HCT116 (cell line): ENCODE results near the gene SDR42E2. TPM values are rescaled to one million over a fixed set of nuclear protein-coding genes. Genes with fewer than 3 reads are reported as not detected.
A peak's percentile ranks its signal among the peaks of the same experiment; 100 is the strongest.

ENCODE experiments used
- ATAC-seq: fragments of 200-7000 bp; cut with Tn5 transposase; 2 replicates; pipeline ENCODE4 v1.9.1; 2020; ENCODE audit warnings: mild to moderate bottlenecking, moderate library complexity
- BruUV-seq: library from RNA; stranded (reverse); fragments of 400-500 nt; replicated peaks from 2 replicates; lab custom pipeline; 2021; lab: Mats Ljungman, UMichigan
- CTCF ChIA-PET: fragments of 300-600 bp; sonication (Branson Sonifier 250); formaldehyde crosslinking; loops from one replicate; lab custom pipeline; 2021; ENCODE audit warnings: antibody characterized with exemption; lab: Charles Lee
- POLR2A ChIA-PET: fragments of 300-600, 350-600 bp; sonication (Branson Sonifier 250); formaldehyde crosslinking; loops from one replicate; lab custom pipeline; 2021; ENCODE audit warnings: antibody characterized with exemption; lab: Charles Lee
- RAD21 ChIA-PET, 2 experiments: fragments of 300-600 bp; sonication (Branson Sonifier 250); formaldehyde crosslinking; loops; one replicate each; lab custom pipeline; 2023; ENCODE audit warnings: low total read pairs in 2 of 2; ENCODE audit not compliant: uncharacterized antibody in 2 of 2, unreplicated experiment in 2 of 2, low non-redundant PET in 1 of 2; lab: Charles Lee
- DNase-seq: peaks from one replicate; pipeline ENCODE4 v3.0.0-alpha.2; 2010; ENCODE audit warnings: low read depth, low spot score
- H2AFZ ChIP-seq: fragments of 200-600 bp; shearing (Covaris generic), sonication (generic); 2 replicates; pipeline ENCODE4 v1.6.1; 2017; ENCODE audit warnings: low read depth, mixed run types, mixed read lengths, antibody characterized with exemption, low read length; ENCODE audit not compliant: poor library complexity, severe bottlenecking
- H3K27ac ChIP-seq: 2 replicates; pipeline ENCODE4 v1.5.1; 2012; ENCODE audit warnings: low read depth, low read length
- H3K27me3 ChIP-seq: fragments of 200-600 bp; sonication (generic); 2 replicates; pipeline ENCODE4 v1.6.1; 2016; ENCODE audit warnings: mixed run types, low read length, mixed read lengths; ENCODE audit not compliant: insufficient read depth
- H3K36me3 ChIP-seq, 2 experiments: fragments of 200-500 bp in 1 of 2; fragments of 200-600 bp in 1 of 2; sonication (Bioruptor generic) in 1 of 2; sonication (generic) in 1 of 2; 2 replicates each; pipeline versions ENCODE4 v1.5.1 to v1.6.1; 2014 to 2016; ENCODE audit warnings: low read length in 2 of 2, inconsistent platforms in 1 of 2, mixed read lengths in 1 of 2, mixed run types in 1 of 2; ENCODE audit not compliant: insufficient read depth in 2 of 2, control insufficient read depth in 1 of 2
- H3K4me1 ChIP-seq, 2 experiments: fragments of 200-600 bp in 1 of 2; sonication (generic) in 1 of 2; 2 replicates each; pipeline versions ENCODE4 v1.5.1 to v1.6.1; 2012 to 2017; ENCODE audit warnings: low read length in 2 of 2, inconsistent platforms in 1 of 2, mild to moderate bottlenecking in 1 of 2, mixed read lengths in 1 of 2, mixed run types in 1 of 2, moderate library complexity in 1 of 2; ENCODE audit not compliant: insufficient read depth in 2 of 2, control insufficient read depth in 1 of 2
- H3K4me2 ChIP-seq: fragments of 200-600 bp; sonication (generic); 2 replicates; pipeline ENCODE4 v1.6.1; 2017; ENCODE audit warnings: mixed run types, low read length, mixed read lengths
- H3K4me3 ChIP-seq, 2 experiments: fragments of 200-600 bp in 1 of 2; sonication (generic) in 1 of 2; replicated peaks in 1 of 2; 2 replicates each; pipeline ENCODE4 v1.5.1; 2011 to 2016; ENCODE audit warnings: low read length in 2 of 2, control low read depth in 1 of 2, low read depth in 1 of 2, mild to moderate bottlenecking in 1 of 2, mixed read lengths in 1 of 2, mixed run types in 1 of 2
- H3K79me2 ChIP-seq: fragments of 200-600 bp; sonication (generic); 2 replicates; pipeline ENCODE4 v1.6.1; 2017; ENCODE audit warnings: mild to moderate bottlenecking, mixed run types, low read length, moderate library complexity, mixed read lengths; ENCODE audit not compliant: insufficient read depth
- H3K9ac ChIP-seq: fragments of 200-600 bp; sonication (generic); 2 replicates; pipeline ENCODE4 v1.6.1; 2016; ENCODE audit warnings: low read length, mixed read lengths
- H3K9me2 ChIP-seq: fragments of 200-600 bp; sonication (generic), shearing (Covaris generic); 2 replicates; pipeline ENCODE4 v1.6.1; 2017; ENCODE audit warnings: mixed run types, mild to moderate bottlenecking, moderate library complexity; ENCODE audit not compliant: insufficient read depth
- H3K9me3 ChIP-seq, 2 experiments: fragments of 200-500 bp in 1 of 2; fragments of 200-600 bp in 1 of 2; sonication (Bioruptor generic) in 1 of 2; sonication (generic) in 1 of 2; 2 replicates each; pipeline ENCODE4 v1.6.1; 2014 to 2017; ENCODE audit warnings: low read length in 2 of 2, mixed read lengths in 2 of 2, inconsistent platforms in 1 of 2, low read depth in 1 of 2, mild to moderate bottlenecking in 1 of 2, mixed run types in 1 of 2, moderate library complexity in 1 of 2; ENCODE audit not compliant: control insufficient read depth in 1 of 2, insufficient read depth in 1 of 2
- H4K20me1 ChIP-seq: fragments of 200-600 bp; sonication (generic), shearing (Covaris generic); 2 replicates; pipeline ENCODE4 v1.6.1; 2017; ENCODE audit warnings: mixed run types, mild to moderate bottlenecking, moderate library complexity; ENCODE audit not compliant: insufficient read depth
- CBX3 ChIP-seq: IDR thresholded peaks from 2 replicates; pipeline ENCODE4 v1.6.1; 2012; ENCODE audit warnings: low read depth
- EGR1 ChIP-seq: IDR thresholded peaks from 2 replicates; pipeline ENCODE4 v1.6.1; 2012; ENCODE audit warnings: low read depth
- ELF1 ChIP-seq: IDR thresholded peaks from 2 replicates; pipeline ENCODE4 v1.6.1; 2012; ENCODE audit warnings: low read depth, borderline replicate concordance
- EZH2 ChIP-seq: fragments of 200-600 bp; sonication (generic); IDR thresholded peaks from 2 replicates; pipeline ENCODE4 v1.6.1; 2017; ENCODE audit warnings: antibody characterized with exemption, mixed run types
- EZH2phosphoT487 ChIP-seq: fragments of 200-600 bp; IDR thresholded peaks from 2 replicates; pipeline ENCODE4 v1.6.1; 2018; ENCODE audit warnings: antibody characterized with exemption, borderline replicate concordance
- FOSL1 ChIP-seq: IDR thresholded peaks from 2 replicates; pipeline ENCODE4 v1.6.1; 2012; ENCODE audit warnings: low read depth
- POLR2A ChIP-seq: IDR thresholded peaks from 2 replicates; pipeline ENCODE4 v1.7.0; 2011; ENCODE audit warnings: borderline replicate concordance; ENCODE audit not compliant: insufficient read depth, insufficient read length; ENCODE audit errors: extremely low read depth
- SRF ChIP-seq: IDR thresholded peaks from 2 replicates; pipeline ENCODE4 v1.6.1; 2012; ENCODE audit warnings: low read depth
- YY1 ChIP-seq: IDR thresholded peaks from 2 replicates; pipeline ENCODE4 v1.6.1; 2011; ENCODE audit warnings: low read length, low read depth, moderate library complexity, mild to moderate bottlenecking; ENCODE audit not compliant: insufficient replicate concordance; ENCODE audit errors: extremely low read depth
- ZFX ChIP-seq: fragments of 450-650 bp; IDR thresholded peaks from 2 replicates; pipeline ENCODE4 v1.6.1; 2017
- intact Hi-C: fragments of 100-400 bp; cut with micrococcal nuclease; formaldehyde crosslinking; loops from 2 replicates; pipeline ENCODE4 v1.10.0; 2022
- total RNA-seq: library from RNA; stranded (reverse); gene quantifications from one replicate; pipeline ENCODE4 v1.2.1, GENCODE V29; 2021; ENCODE audit not compliant: unreplicated experiment
- TF ChIP-seq, protein P1 (sequence below): IDR thresholded peaks from 2 replicates; pipeline ENCODE4 v1.6.1; 2012; ENCODE audit warnings: low read depth
- TF ChIP-seq, protein P2 (sequence below), 3 experiments: fragments of 200-600 bp in 1 of 3; sonication (generic) in 1 of 3; IDR thresholded peaks in 2 of 3; conservative IDR thresholded peaks in 1 of 3; 2 replicates each; pipeline ENCODE4 v1.5.1; 2012 to 2017; ENCODE audit warnings: low read depth in 2 of 3, low read length in 2 of 3, antibody characterized with exemption in 1 of 3, borderline replicate concordance in 1 of 3, control low read depth in 1 of 3, mild to moderate bottlenecking in 1 of 3, mixed read lengths in 1 of 3, mixed run types in 1 of 3, moderate library complexity in 1 of 3; ENCODE audit not compliant: insufficient read depth in 1 of 3
- TF ChIP-seq, protein P3 (sequence below): IDR thresholded peaks from 2 replicates; pipeline ENCODE4 v1.6.1; 2011; ENCODE audit warnings: mild to moderate bottlenecking, low read length, moderate library complexity; ENCODE audit not compliant: insufficient replicate concordance; ENCODE audit errors: extremely low read depth

The SDR42E2 gene
- total RNA-seq, 1 experiment from 2014 or later, result 0.27 TPM

DNA sequence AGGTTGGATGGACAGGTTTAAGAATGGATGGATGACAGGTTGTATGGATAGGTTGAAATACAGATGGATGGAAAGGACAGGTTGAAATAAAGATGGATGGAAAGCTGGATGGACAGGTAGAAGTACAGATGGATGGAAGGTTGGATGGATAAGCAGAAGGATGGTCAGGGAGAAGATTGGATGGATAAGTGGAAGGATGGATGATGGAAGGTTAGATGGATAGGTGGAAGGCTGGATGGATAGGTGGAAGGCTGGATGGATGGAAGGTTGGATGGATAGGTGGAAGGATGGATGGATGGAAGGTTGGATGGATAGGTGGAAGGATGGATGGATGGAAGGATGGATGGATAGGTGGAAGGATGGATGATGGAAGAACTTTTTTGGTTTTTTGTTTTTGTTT lies 905 bp upstream of the SDR42E2 start:
- no peaks in the 10 kb centered on the region for H3K9me2 ChIP-seq
- no peak overlapping the region for H3K4me3 ChIP-seq
- POLR2A ChIA-PET, result no interaction called here
- H4K20me1 ChIP-seq, result no peaks in the 10 kb centered on the region
- CTCF ChIA-PET, result no interaction called here
- BruUV-seq, result no TSS peak
- ATAC-seq (no peak), DNase-seq (no peak)
- no peak overlapping the region for H3K9ac ChIP-seq
- intact Hi-C loops, result no loop called here
- RAD21 ChIA-PET, result no interaction called here
- no peaks in the 10 kb centered on the region for H3K36me3 ChIP-seq
- no peaks in the 10 kb centered on the region for H3K27me3 ChIP-seq
- no peak for TF ChIP-seq FOSL1
- TF ChIP-seq YY1, result no peak
- no peak for TF ChIP-seq CBX3
- TF ChIP-seq EZH2, result no peak
- peaks cover 0 to 10% of the 10 kb centered on the region in 2 experiments; a peak in 2 of 4 replicates for H3K4me1 ChIP-seq
- H2AFZ ChIP-seq, result no peak overlapping the region
- no peaks in the 10 kb centered on the region for H3K9me3 ChIP-seq
- no peak overlapping the region for H3K4me2 ChIP-seq
- no peaks in the 10 kb centered on the region for H3K79me2 ChIP-seq
- no peak overlapping the region for H3K27ac ChIP-seq

GRCh38 chr16:22162656-22163009 lies 327 bp downstream of the SDR42E2 start:
- H3K9ac ChIP-seq, result peak overlapping the region; percentile 21; the same call in 1 of the 2 replicates
- H3K4me2 ChIP-seq, result peak overlapping the region; percentile 81
- ATAC-seq (0 out of 2 replicates have a peak, but pooled peaks have one; percentile 6), DNase-seq (no peak)
- peak overlapping the region; percentile 72 for H2AFZ ChIP-seq
- H4K20me1 ChIP-seq, result no peaks in the 10 kb centered on the region
- POLR2A ChIA-PET, result no interaction called here
- H3K36me3 ChIP-seq, result no peaks in the 10 kb centered on the region
- no peaks in the 10 kb centered on the region; a peak in 1 of 4 replicates for H3K9me3 ChIP-seq
- RAD21 ChIA-PET, result no interaction called here
- no peaks in the 10 kb centered on the region for H3K79me2 ChIP-seq
- peak overlapping the region; percentile 34 to 52 for H3K4me3 ChIP-seq
- no TSS peak for BruUV-seq
- no peaks in the 10 kb centered on the region for H3K27me3 ChIP-seq
- no peaks in the 10 kb centered on the region for H3K9me2 ChIP-seq
- intact Hi-C loops, result no loop called here
- H3K4me1 ChIP-seq, result peaks cover 0 to 10% of the 10 kb centered on the region in 2 experiments; a peak in 2 of 4 replicates
- no peak overlapping the region for H3K27ac ChIP-seq
- CTCF ChIA-PET, result no interaction called here
- TF ChIP-seq ZFX (no peak), SRF (no peak), EZH2phosphoT487 (no peak), EGR1 (no peak), POLR2A (no peak), YY1 (no peak), FOSL1 (no peak), ELF1 (no peak)
- TF ChIP-seq, protein P1, sequence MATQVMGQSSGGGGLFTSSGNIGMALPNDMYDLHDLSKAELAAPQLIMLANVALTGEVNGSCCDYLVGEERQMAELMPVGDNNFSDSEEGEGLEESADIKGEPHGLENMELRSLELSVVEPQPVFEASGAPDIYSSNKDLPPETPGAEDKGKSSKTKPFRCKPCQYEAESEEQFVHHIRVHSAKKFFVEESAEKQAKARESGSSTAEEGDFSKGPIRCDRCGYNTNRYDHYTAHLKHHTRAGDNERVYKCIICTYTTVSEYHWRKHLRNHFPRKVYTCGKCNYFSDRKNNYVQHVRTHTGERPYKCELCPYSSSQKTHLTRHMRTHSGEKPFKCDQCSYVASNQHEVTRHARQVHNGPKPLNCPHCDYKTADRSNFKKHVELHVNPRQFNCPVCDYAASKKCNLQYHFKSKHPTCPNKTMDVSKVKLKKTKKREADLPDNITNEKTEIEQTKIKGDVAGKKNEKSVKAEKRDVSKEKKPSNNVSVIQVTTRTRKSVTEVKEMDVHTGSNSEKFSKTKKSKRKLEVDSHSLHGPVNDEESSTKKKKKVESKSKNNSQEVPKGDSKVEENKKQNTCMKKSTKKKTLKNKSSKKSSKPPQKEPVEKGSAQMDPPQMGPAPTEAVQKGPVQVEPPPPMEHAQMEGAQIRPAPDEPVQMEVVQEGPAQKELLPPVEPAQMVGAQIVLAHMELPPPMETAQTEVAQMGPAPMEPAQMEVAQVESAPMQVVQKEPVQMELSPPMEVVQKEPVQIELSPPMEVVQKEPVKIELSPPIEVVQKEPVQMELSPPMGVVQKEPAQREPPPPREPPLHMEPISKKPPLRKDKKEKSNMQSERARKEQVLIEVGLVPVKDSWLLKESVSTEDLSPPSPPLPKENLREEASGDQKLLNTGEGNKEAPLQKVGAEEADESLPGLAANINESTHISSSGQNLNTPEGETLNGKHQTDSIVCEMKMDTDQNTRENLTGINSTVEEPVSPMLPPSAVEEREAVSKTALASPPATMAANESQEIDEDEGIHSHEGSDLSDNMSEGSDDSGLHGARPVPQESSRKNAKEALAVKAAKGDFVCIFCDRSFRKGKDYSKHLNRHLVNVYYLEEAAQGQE, result no peak
- TF ChIP-seq, protein P2, sequence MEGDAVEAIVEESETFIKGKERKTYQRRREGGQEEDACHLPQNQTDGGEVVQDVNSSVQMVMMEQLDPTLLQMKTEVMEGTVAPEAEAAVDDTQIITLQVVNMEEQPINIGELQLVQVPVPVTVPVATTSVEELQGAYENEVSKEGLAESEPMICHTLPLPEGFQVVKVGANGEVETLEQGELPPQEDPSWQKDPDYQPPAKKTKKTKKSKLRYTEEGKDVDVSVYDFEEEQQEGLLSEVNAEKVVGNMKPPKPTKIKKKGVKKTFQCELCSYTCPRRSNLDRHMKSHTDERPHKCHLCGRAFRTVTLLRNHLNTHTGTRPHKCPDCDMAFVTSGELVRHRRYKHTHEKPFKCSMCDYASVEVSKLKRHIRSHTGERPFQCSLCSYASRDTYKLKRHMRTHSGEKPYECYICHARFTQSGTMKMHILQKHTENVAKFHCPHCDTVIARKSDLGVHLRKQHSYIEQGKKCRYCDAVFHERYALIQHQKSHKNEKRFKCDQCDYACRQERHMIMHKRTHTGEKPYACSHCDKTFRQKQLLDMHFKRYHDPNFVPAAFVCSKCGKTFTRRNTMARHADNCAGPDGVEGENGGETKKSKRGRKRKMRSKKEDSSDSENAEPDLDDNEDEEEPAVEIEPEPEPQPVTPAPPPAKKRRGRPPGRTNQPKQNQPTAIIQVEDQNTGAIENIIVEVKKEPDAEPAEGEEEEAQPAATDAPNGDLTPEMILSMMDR (IDR thresholded peaks at IDR 0.05 in 2 of 3, conservative IDR thresholded peaks at IDR 0.05 in 1 of 3; ENCODE audit: borderline replicate concordance in 1 of 3, insufficient read depth in 1 of 3, low read depth in 2 of 3, low read length in 2 of 3), result no peak
- TF ChIP-seq, protein P3, sequence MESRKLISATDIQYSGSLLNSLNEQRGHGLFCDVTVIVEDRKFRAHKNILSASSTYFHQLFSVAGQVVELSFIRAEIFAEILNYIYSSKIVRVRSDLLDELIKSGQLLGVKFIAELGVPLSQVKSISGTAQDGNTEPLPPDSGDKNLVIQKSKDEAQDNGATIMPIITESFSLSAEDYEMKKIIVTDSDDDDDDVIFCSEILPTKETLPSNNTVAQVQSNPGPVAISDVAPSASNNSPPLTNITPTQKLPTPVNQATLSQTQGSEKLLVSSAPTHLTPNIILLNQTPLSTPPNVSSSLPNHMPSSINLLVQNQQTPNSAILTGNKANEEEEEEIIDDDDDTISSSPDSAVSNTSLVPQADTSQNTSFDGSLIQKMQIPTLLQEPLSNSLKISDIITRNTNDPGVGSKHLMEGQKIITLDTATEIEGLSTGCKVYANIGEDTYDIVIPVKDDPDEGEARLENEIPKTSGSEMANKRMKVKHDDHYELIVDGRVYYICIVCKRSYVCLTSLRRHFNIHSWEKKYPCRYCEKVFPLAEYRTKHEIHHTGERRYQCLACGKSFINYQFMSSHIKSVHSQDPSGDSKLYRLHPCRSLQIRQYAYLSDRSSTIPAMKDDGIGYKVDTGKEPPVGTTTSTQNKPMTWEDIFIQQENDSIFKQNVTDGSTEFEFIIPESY, result no peak
